Measurements from ENCODE around the gene ARV1.
"Not testable (repeated sequence)": the region's sequence is repeated elsewhere in the genome, so short reads cannot be mapped to it uniquely, and the experiment has no call there.

ARV1 gene

GRCh38 chr1:231020139-231020601 lies 41.3 kb downstream of the ARV1 start:
- peak; percentile 5 for DNase-seq

- DNase-seq = no peak
Observed at GRCh38 chr1:231020816-231021215, 41.9 kb downstream of the ARV1 start.

- DNase-seq = no peak
Observed at GRCh38 chr1:231021540-231022031, 42.7 kb downstream of the ARV1 start.

- DNase-seq = not testable (repeated sequence)
Observed at GRCh38 chr1:231022543-231022942, 43.6 kb downstream of the ARV1 start.

GRCh38 chr1:231023150-231023549 lies 44.3 kb downstream of the ARV1 start:
- no peak for DNase-seq

- no peak for DNase-seq
Observed at GRCh38 chr1:231026576-231026975, 47.7 kb downstream of the ARV1 start.

GRCh38 chr1:231027136-231027925 lies 48.4 kb downstream of the ARV1 start:
- no peak for DNase-seq

GRCh38 chr1:231027971-231028370 lies 49.1 kb downstream of the ARV1 start:
- DNase-seq = no peak

GRCh38 chr1:231028682-231029081 lies 49.8 kb downstream of the ARV1 start:
- DNase-seq = peak; percentile 69

GRCh38 chr1:231029247-231029646 lies 50.4 kb downstream of the ARV1 start:
- not testable (repeated sequence) for DNase-seq

- no peak for DNase-seq
Observed at GRCh38 chr1:231029841-231030240, 50.9 kb downstream of the ARV1 start.

- no peak for DNase-seq
Observed at GRCh38 chr1:231032963-231033362, 54.1 kb downstream of the ARV1 start.

- DNase-seq = no peak
Observed at GRCh38 chr1:231035799-231036198, 56.9 kb downstream of the ARV1 start.

GRCh38 chr1:231036416-231036815 lies 57.5 kb downstream of the ARV1 start:
- no peak for DNase-seq

- no peak for DNase-seq
Observed at GRCh38 chr1:231037585-231038517, 59.0 kb downstream of the ARV1 start.

- peak; percentile 53 for DNase-seq
Observed at GRCh38 chr1:231039161-231040018, 60.5 kb downstream of the ARV1 start.

GRCh38 chr1:231040019-231040799 lies 61.3 kb downstream of the ARV1 start, which contains the start of gene FAM89A:
TSS of gene FAM89A (minus strand) at chr1:231040254. CDS start at chr1:231040211, 43 bp downstream.
- peak; percentile 61 for DNase-seq

- peak; percentile 33 for DNase-seq
Observed at GRCh38 chr1:231040800-231041718, 62.2 kb downstream of the ARV1 start.

GRCh38 chr1:231041719-231042261 lies 62.9 kb downstream of the ARV1 start:
- DNase-seq = no peak

GRCh38 chr1:231044588-231044987 lies 65.7 kb downstream of the ARV1 start:
- no peak for DNase-seq
